Spleen (tissue), 11 donors: ENCODE results near the gene SPEN. TPM values are rescaled to one million over a fixed set of nuclear protein-coding genes. Genes with fewer than 3 reads are reported as not detected.

ENCODE experiments used
- DNase-seq: peaks from one replicate; pipeline ENCODE4 v3.0.0-alpha.2; 2020
- H3K27ac ChIP-seq, 8 donors: fragments of 200-600 bp; sonication (generic) in 7 of 8; 1 replicate in 4 of 8; 2 replicates in 4 of 8; pipeline versions ENCODE4 v1.5.0 to v1.8.0; 2016 to 2021; ENCODE audit warnings: inconsistent platforms in 4 of 8, mild to moderate bottlenecking in 4 of 8, moderate library complexity in 1 of 8
- H3K27me3 ChIP-seq, 7 donors: fragments of 200-600 bp; sonication (generic) in 6 of 7; replicated peaks in 1 of 7; 1 replicate in 4 of 7; 2 replicates in 3 of 7; pipeline versions ENCODE4 v1.5.0 to v1.8.0; 2016 to 2021; ENCODE audit warnings: inconsistent platforms in 3 of 7, mild to moderate bottlenecking in 1 of 7
- H3K36me3 ChIP-seq, 6 donors: fragments of 200-600 bp; sonication (generic) in 5 of 6; 1 replicate in 4 of 6; 2 replicates in 2 of 6; pipeline versions ENCODE4 v1.5.0 to v1.8.0; 2016 to 2021; ENCODE audit warnings: inconsistent platforms in 2 of 6
- H3K4me1 ChIP-seq, 6 donors: fragments of 200-600 bp; sonication (generic) in 5 of 6; 1 replicate in 3 of 6; 2 replicates in 3 of 6; pipeline versions ENCODE4 v1.5.0 to v1.8.0; 2016 to 2021; ENCODE audit warnings: inconsistent platforms in 3 of 6
- H3K4me3 ChIP-seq, 8 donors: fragments of 200-600 bp; sonication (generic) in 7 of 8; 1 replicate in 4 of 8; 2 replicates in 4 of 8; pipeline versions ENCODE4 v1.5.0 to v1.8.0; 2016 to 2021; ENCODE audit warnings: inconsistent platforms in 4 of 8, mild to moderate bottlenecking in 4 of 8, moderate library complexity in 2 of 8
- H3K9me3 ChIP-seq, 8 donors: fragments of 200-600 bp; sonication (generic) in 7 of 8; 1 replicate in 4 of 8; 2 replicates in 4 of 8; pipeline versions ENCODE4 v1.5.0 to v1.8.0; 2016 to 2021; ENCODE audit warnings: inconsistent platforms in 4 of 8
- POLR2A ChIP-seq, 3 donors: fragments of 450-650 bp; IDR thresholded peaks; one replicate each; pipeline ENCODE4 v1.5.1; 2017; ENCODE audit warnings: antibody characterized with exemption in 3 of 3, mild to moderate bottlenecking in 1 of 3
- POLR2AphosphoS5 ChIP-seq, 3 donors: sonication (generic); formaldehyde crosslinking; IDR thresholded peaks; one replicate each; pipeline ENCODE4 v1.5.1; 2017; ENCODE audit warnings: antibody characterized with exemption in 3 of 3
- WGBS, 5 donors: extraction: QIAGEN DNeasy Blood & Tissue Kit in 3 of 5; methylation state at CpG; one replicate each; pipeline versions ENCODE4 v1.1.5 to v1.1.7; 2013 to 2018; 5-methylcytosine and 5-hydroxymethylcytosine counted together
- intact Hi-C: fragments of 100-400 bp; cut with DNase I; formaldehyde crosslinking; loops from one replicate; pipeline ENCODE4 v1.15.0; 2023; ENCODE audit warnings: low total_unique reads
- polyA plus RNA-seq, 3 donors: library from polyadenylated mRNA; stranded (reverse); fragments of 200-250 nt; gene quantifications; one replicate each; pipeline ENCODE4 v1.2.1, GENCODE V29; 2013
- total RNA-seq, 7 donors: library from RNA; depleted of rRNA in 3 of 7; stranded (reverse); fragments of >200 nt in 3 of 7; fragmentation: NEBNext Ultra II Directional in 4 of 7; extraction: Animal tissue kit (Norgen Biotek cat#: 25700) in 4 of 7; gene quantifications; one replicate each; pipeline versions ENCODE4 v1.1.0 to v1.2.1, GENCODE V29; 2016 to 2021
- TF ChIP-seq, protein P1 (sequence below), 11 experiments: fragments of 200-600 bp in 7 of 11; fragments of 450-650 bp in 4 of 11; sonication (generic) in 4 of 11; IDR thresholded peaks in 8 of 11; conservative IDR thresholded peaks in 3 of 11; 1 replicate in 7 of 11; 2 replicates in 4 of 11; pipeline versions ENCODE4 v1.4.0 to v1.8.0; 2016 to 2021; ENCODE audit warnings: antibody characterized with exemption in 11 of 11, inconsistent platforms in 4 of 11, mild to moderate bottlenecking in 1 of 11
- donor health status: healthy with polysubstance abuse.
- donor health status: DM: no; HTN: no; CAD: no; lungs with moderate emphysema.
- donor health status: DM: no; HTN: no; CAD: no.
- donor health status: Bipolar disorder and iron deficiency.
- donor health status: healthy.
- donor health status: DM: no; HTN: no; CAD: no.
- donor health status: DM: yes; HTN: yes; CAD: no.

The SPEN gene
- total and polyA plus RNA-seq, 10 donors, result 8.0 to 75.9 (median 58.4) TPM

DNA sequence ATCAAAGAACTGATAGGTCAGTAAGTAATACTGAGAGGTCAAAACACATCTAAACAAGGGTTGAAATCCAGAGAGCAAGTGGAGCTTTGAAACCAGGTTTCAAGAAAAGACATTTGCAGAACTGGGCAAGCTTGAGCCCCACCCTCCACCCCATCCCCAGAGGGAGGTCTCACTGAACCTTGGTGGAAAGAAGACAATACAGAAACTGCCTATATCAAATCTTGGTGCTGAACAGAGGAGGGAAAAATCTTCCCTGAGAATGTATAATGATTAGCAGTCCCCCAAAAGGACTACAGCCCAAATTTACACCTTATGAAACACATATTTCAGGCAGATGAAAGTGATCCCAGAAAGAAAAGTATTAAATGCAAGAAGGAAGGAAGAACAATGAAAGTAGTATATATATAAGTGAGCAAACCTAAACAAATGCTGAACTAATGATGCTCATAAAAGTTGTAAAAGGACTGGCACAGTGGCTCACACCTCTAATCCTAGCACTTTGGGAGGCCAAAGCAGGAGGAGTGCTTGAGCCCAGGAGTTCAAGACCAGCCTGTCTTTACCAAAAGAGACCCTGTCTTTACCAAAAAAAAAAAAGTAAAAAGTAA, 116.0 kb downstream of the SPEN start:
- Histone ChIP-seq H3K27ac (peak overlapping the region; percentile 27 to 84 (median 76)), H3K4me1 (peaks cover 57 to 99% (median 90%) of the 10 kb centered on the region in 6 donors), H3K9me3 (no peaks in the 10 kb centered on the region), H3K4me3 (peak overlapping the region in 1 of 8 donors; percentile 38), H3K27me3 (no peaks in the 10 kb centered on the region), H3K36me3 (peaks cover 0 to 16% (median 2%) of the 10 kb centered on the region in 6 donors)
- intact Hi-C loops, result no loop called here
- DNase-seq, result no peak
- TF ChIP-seq POLR2AphosphoS5 (IDR thresholded peaks at IDR 0.05) (no peak), POLR2A (IDR thresholded peaks at IDR 0.05) (no peak)
- TF ChIP-seq, protein P1, sequence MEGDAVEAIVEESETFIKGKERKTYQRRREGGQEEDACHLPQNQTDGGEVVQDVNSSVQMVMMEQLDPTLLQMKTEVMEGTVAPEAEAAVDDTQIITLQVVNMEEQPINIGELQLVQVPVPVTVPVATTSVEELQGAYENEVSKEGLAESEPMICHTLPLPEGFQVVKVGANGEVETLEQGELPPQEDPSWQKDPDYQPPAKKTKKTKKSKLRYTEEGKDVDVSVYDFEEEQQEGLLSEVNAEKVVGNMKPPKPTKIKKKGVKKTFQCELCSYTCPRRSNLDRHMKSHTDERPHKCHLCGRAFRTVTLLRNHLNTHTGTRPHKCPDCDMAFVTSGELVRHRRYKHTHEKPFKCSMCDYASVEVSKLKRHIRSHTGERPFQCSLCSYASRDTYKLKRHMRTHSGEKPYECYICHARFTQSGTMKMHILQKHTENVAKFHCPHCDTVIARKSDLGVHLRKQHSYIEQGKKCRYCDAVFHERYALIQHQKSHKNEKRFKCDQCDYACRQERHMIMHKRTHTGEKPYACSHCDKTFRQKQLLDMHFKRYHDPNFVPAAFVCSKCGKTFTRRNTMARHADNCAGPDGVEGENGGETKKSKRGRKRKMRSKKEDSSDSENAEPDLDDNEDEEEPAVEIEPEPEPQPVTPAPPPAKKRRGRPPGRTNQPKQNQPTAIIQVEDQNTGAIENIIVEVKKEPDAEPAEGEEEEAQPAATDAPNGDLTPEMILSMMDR (IDR thresholded peaks at IDR 0.05 in 8 of 11, conservative IDR thresholded peaks at IDR 0.05 in 3 of 11), result no peak

DNA sequence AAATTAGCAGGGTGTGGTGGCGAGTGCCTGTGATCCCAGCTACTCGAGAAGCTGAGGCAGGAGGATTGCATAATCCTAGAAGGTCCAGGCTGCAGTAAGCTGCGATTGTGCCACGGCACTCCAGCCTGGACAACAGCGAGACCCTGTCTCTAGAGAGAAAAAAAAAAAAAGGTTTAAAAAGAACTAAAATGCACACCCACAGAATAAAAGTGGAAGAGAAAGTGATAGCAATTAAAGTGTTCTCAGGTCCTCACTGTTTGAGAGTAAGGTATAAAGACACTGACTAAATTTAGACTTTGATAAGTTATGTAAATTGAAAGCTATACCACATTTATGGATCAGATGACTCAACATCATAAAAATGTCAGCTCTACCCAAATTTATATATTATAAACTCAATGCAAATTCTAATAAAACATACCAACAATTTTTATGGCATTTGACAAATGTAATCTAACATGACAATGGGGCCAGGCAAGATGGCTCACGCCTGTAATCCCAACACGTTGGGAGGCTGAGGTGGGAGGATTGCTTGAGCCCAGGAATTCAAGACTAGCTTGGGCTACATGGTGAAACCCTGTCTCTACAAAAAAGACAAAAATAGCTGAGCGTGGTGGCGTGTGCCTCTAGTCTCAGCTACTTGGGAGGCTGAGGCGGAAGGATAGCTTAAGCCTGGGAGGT, 116.6 kb downstream of the SPEN start:
- peaks cover 53 to 97% (median 84%) of the 10 kb centered on the region in 6 donors for H3K4me1 ChIP-seq
- H3K4me3 ChIP-seq, result peak overlapping the region in 1 of 8 donors; percentile 38
- 60 to 72% (median 63%) methylated on average over 10 of the region's 10 CpGs for WGBS, 5 donors
- no peak for DNase-seq
- H3K36me3 ChIP-seq, result peaks cover 0 to 23% (median 8%) of the 10 kb centered on the region in 6 donors
- intact Hi-C loops, result no loop called here
- no peaks in the 10 kb centered on the region for H3K9me3 ChIP-seq
- no peak for TF ChIP-seq POLR2AphosphoS5 (IDR thresholded peaks at IDR 0.05)
- no peak for TF ChIP-seq POLR2A (IDR thresholded peaks at IDR 0.05)
- H3K27me3 ChIP-seq, result no peaks in the 10 kb centered on the region
- peak overlapping the region; percentile 35 to 84 (median 76) for H3K27ac ChIP-seq

DNA sequence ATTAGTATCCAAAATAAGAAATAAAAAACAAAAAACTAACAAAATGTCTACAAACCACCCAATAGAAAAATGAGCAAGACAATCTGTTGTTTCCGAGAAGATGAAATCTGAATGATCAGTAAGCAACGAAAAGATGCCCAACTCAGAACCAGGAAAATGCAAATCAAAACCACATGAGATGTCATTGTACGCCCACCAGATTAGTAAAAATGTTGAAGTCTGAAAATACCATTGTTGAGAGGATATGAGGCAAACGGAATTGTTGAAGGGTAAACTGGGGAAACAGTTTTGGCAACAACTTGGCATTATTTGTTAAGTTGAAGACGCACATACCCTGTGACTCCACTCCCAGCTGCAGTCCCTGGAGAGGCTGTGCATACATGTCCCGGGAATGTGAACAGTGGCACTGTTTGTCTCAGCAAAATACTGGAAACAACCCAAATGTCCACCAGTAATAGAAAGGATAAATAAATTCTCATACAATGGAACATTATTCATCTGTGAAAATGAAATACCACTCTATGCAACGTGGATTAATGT, 117.8 kb downstream of the SPEN start:
- intact Hi-C loops, result no loop called here
- peak overlapping the region; percentile 14 to 84 (median 76) for H3K27ac ChIP-seq

DNA sequence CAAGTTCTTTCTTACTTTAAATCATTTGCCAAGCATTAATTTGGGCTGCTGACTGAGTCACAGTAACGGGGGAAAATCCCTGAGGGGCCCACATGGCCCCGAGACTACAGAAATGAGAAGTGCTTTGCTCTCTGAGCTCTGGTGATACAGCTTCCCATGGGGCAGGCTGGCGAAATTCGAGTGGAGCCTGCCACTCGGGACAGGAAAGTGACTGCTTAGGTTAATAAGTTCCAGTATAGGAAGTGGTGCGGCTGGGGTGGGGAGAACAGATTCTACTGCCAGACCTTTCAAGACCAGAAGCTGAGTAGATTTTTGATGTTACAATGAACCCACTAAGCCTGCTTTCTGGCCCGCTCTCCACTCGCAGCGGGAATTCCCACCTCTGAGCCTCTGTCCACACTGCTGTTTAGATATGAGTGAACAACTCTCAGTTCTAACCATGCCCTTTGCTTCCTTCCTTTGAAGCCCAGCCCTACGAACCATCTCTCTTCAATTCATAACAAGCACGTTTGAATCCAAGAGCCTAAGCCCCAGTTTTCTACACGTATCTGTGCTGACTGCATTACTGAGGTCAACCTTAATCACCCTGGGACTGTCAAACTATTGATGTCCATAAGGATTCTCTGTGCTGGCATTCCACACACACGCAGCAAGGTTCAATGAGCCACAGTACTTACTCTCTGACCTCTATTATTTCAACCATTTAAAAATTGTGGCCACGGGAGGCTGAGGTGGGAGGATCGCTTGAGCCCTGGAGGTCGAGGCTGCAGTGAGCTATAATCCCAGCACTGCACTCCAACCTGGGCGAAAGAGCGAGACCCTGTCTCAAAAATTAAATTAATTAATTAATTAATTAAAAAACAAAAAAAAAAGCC, 118.8 kb downstream of the SPEN start:
- 36 to 39% (median 39%) methylated on average over 18 of the region's 18 CpGs for WGBS, 5 donors
- Histone ChIP-seq H3K36me3 (peaks cover 0 to 42% (median 15%) of the 10 kb centered on the region in 6 donors), H3K27ac (peak overlapping the region; percentile 14 to 84 (median 76)), H3K4me3 (peak overlapping the region in 2 of 8 donors; percentile 7 to 35), H3K9me3 (no peaks in the 10 kb centered on the region), H3K4me1 (peaks cover 53 to 76% (median 70%) of the 10 kb centered on the region in 6 donors), H3K27me3 (no peaks in the 10 kb centered on the region)
- DNase-seq, result peak; percentile 87
- TF ChIP-seq POLR2A (IDR thresholded peaks at IDR 0.05), result peak in 1 of 3 donors; percentile 38
- peak in 2 of 3 donors; percentile 45 to 74 for TF ChIP-seq POLR2AphosphoS5 (IDR thresholded peaks at IDR 0.05)
- TF ChIP-seq, protein P1 (IDR thresholded peaks at IDR 0.05 in 8 of 11, conservative IDR thresholded peaks at IDR 0.05 in 3 of 11), result no peak
- intact Hi-C loops, result no loop called here

More for the DNA sequence above, 117.8 kb downstream of the SPEN start:
- H3K9me3 ChIP-seq, result no peaks in the 10 kb centered on the region
- WGBS, 5 donors, result 43 to 50% (median 47%) methylated on average over 7 of the region's 7 CpGs
- H3K4me3 ChIP-seq, result peak overlapping the region in 2 of 8 donors; percentile 7 to 35
- peaks cover 0 to 34% (median 15%) of the 10 kb centered on the region in 6 donors for H3K36me3 ChIP-seq
- TF ChIP-seq POLR2A (IDR thresholded peaks at IDR 0.05) (no peak), POLR2AphosphoS5 (IDR thresholded peaks at IDR 0.05) (no peak)
- TF ChIP-seq, protein P1 (IDR thresholded peaks at IDR 0.05 in 8 of 11, conservative IDR thresholded peaks at IDR 0.05 in 3 of 11), result no peak
- no peak for DNase-seq
- no peaks in the 10 kb centered on the region for H3K27me3 ChIP-seq
- H3K4me1 ChIP-seq, result peaks cover 53 to 85% (median 75%) of the 10 kb centered on the region in 6 donors
